K562 (cell line): Measurements from ENCODE around the gene CEP250. TPM values are rescaled to one million over a fixed set of nuclear protein-coding genes. Genes with fewer than 3 reads are reported as not detected.

ENCODE experiments used
- CCNT2 ChIP-seq: IDR thresholded peaks from 2 replicates; pipeline ENCODE4 v1.6.1; 2011; ENCODE audit warnings: borderline replicate concordance, low read depth, mild to moderate bottlenecking, moderate library complexity, mixed read lengths, low read length; ENCODE audit not compliant: insufficient read length; ENCODE audit errors: extremely low read depth
- DEAF1 ChIP-seq: fragments of 450-650 bp; formaldehyde crosslinking; IDR thresholded peaks from 2 replicates; pipeline ENCODE4 v1.4.0; 2020; ENCODE audit warnings: mild to moderate bottlenecking, moderate library complexity
- HDAC8 ChIP-seq: fragments of 450-650 bp; IDR thresholded peaks from 2 replicates; pipeline ENCODE4 v1.6.1; 2016; ENCODE audit warnings: mild to moderate bottlenecking, missing genetic modification characterization, moderate library complexity, missing compliant biosample characterization
- HMBOX1 ChIP-seq: sonication (generic); IDR thresholded peaks from 2 replicates; pipeline ENCODE4 v1.6.1; 2016
- LCOR ChIP-seq: sonication (generic); formaldehyde crosslinking; IDR thresholded peaks from 2 replicates; pipeline ENCODE4 v1.8.0; 2022; ENCODE audit warnings: mild to moderate bottlenecking, missing genetic modification reagents
- MIER1 ChIP-seq: fragments of 450-650 bp; IDR thresholded peaks from 2 replicates; pipeline ENCODE4 v1.6.1; 2016; ENCODE audit warnings: antibody characterized with exemption, mild to moderate bottlenecking, low read depth
- NONO ChIP-seq, 2 experiments: fragments of 200-400 bp in 1 of 2; fragments of 450-650 bp in 1 of 2; formaldehyde crosslinking in 1 of 2; IDR thresholded peaks; 2 replicates each; pipeline ENCODE4 v1.6.1; 2017; ENCODE audit warnings: low read depth in 2 of 2, mild to moderate bottlenecking in 2 of 2, moderate library complexity in 2 of 2, low read length in 1 of 2
- NR3C1 ChIP-seq: sonication (generic); formaldehyde crosslinking; IDR thresholded peaks from 2 replicates; pipeline ENCODE4 v1.8.1; 2022; ENCODE audit warnings: missing genetic modification reagents
- NUFIP1 ChIP-seq: fragments of 450-650 bp; IDR thresholded peaks from 2 replicates; pipeline ENCODE4 v1.6.1; 2018; ENCODE audit not compliant: partially characterized antibody
- RBM34 ChIP-seq: fragments of 200-400 bp; formaldehyde crosslinking; IDR thresholded peaks from 2 replicates; pipeline ENCODE4 v1.6.1; 2018; ENCODE audit warnings: low read length, borderline replicate concordance; ENCODE audit not compliant: insufficient read depth
- SMARCA4 ChIP-seq: fragments of 450-650 bp; IDR thresholded peaks from 2 replicates; pipeline ENCODE4 v1.6.1; 2016
- SMARCB1 ChIP-seq: IDR thresholded peaks from 2 replicates; pipeline ENCODE4 v1.6.1; 2011; ENCODE audit warnings: improper control_type of control experiment, low read depth; ENCODE audit not compliant: insufficient read length
- TCF7 ChIP-seq: sonication (generic); IDR thresholded peaks from 2 replicates; pipeline ENCODE4 v1.6.1; 2016; ENCODE audit warnings: antibody characterized with exemption, borderline replicate concordance
- WHSC1 ChIP-seq: IDR thresholded peaks from one replicate; pipeline ENCODE4 v1.6.1; 2012; ENCODE audit warnings: low read length, control low read depth, inconsistent platforms
- ZNF263 ChIP-seq: sonication (generic); formaldehyde crosslinking; IDR thresholded peaks from 2 replicates; pipeline ENCODE4 v1.8.0; 2022; ENCODE audit warnings: mild to moderate bottlenecking, missing genetic modification reagents, borderline replicate concordance
- ZNF695 ChIP-seq: fragments of 450-650 bp; formaldehyde crosslinking; IDR thresholded peaks from 2 replicates; pipeline ENCODE4 v1.4.0; 2020; ENCODE audit warnings: mild to moderate bottlenecking, moderate library complexity
- polyA plus RNA-seq, 8 experiments: library from polyadenylated mRNA; depleted of rRNA in 4 of 8; stranded (reverse) in 5 of 8; unstranded in 3 of 8; fragments of >200 nt; fragmentation: Nextera tagmentation in 2 of 8; fragmentation: Illumina TruSeq in 1 of 8; extraction: Ambion mirVana in 2 of 8; extraction: Trizol in 1 of 8; gene quantifications; 2 replicates each; pipeline versions ENCODE4 v1.2.1 to v1.2.3, GENCODE V29; 2011 to 2014; ENCODE audit warnings: inconsistent platforms in 1 of 8, missing spikeins in 1 of 8
- total RNA-seq, 7 experiments: library from RNA; depleted of rRNA in 6 of 7; stranded (reverse); fragments of >200 nt in 6 of 7; fragmentation: Illumina TruSeq in 2 of 7; extraction: Trizol in 2 of 7; gene quantifications; 2 replicates each; pipeline versions ENCODE4 v1.2.1 to v1.2.3, GENCODE V29; 2011 to 2021; ENCODE audit warnings: low replicate concordance in 1 of 7
- TF ChIP-seq, protein P1 (sequence below): fragments of 450-650 bp; formaldehyde crosslinking; IDR thresholded peaks from 2 replicates; pipeline ENCODE4 v1.4.0; 2020; ENCODE audit warnings: mild to moderate bottlenecking, moderate library complexity
- TF ChIP-seq, protein P2 (sequence below): fragments of 250-450 bp; sonication (Bioruptor Pico); IDR thresholded peaks from 2 replicates; pipeline ENCODE4 v1.4.0; 2020; ENCODE audit warnings: mild to moderate bottlenecking, moderate library complexity

The CEP250 gene
- total and polyA plus RNA-seq, 9 of the 15 experiments (the other 6 are each of a cell fraction or from before 2014, with no cell fraction given): 2.5 to 41.9 (median 20.5) TPM

DNA sequence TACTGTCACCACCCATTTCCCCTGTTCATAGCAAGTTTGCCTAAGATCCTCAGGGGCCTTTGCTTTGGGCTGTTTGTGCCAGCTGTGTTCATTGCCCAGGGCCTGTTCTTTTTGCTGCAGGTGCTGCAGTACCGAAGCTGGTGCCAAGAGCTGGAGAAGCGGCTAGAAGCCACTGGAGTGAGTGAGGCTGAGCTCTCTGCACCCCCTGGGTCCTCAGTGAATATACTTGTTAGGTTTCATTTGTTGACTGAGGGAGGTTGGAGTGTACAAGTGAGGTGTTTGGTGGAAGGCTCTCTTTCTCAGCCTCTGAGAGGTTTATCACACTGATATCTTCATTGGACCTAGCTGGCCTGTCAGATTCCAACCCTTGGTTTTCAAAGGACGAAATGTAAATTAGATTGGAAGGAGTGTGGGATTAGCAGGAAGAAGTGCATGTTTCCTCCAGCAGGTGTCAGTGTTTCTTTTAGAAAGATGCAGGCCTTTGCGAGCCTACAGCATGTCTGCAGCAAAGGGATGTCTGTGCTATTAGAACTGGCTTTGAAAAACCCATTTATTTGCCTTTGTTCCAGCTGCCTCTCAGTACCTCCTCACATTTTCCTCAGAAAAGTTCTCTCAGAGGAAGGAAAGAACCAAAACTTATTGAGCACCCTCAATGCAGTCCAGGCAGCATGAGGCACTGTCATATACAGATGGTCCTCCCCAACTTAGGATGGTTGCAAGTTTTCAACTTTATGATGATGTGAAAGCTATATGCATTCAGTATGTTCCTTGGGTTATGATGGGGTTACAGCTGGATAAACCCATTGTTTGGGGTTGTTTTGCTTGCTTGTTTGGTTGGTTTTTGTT, 8.3 kb downstream of the CEP250 start (continued):
- TF ChIP-seq, protein P1, sequence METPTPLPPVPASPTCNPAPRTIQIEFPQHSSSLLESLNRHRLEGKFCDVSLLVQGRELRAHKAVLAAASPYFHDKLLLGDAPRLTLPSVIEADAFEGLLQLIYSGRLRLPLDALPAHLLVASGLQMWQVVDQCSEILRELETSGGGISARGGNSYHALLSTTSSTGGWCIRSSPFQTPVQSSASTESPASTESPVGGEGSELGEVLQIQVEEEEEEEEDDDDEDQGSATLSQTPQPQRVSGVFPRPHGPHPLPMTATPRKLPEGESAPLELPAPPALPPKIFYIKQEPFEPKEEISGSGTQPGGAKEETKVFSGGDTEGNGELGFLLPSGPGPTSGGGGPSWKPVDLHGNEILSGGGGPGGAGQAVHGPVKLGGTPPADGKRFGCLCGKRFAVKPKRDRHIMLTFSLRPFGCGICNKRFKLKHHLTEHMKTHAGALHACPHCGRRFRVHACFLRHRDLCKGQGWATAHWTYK (CRISPR knock-in tag): no peak
- TF ChIP-seq DEAF1 (peak; percentile 23; the same call in 1 of the 2 replicates), LCOR (CRISPR knock-in tag) (no peak), CCNT2 (no peak), NUFIP1 (no peak), NR3C1 (CRISPR knock-in tag) (no peak), HMBOX1 (no peak), ZNF695 (CRISPR knock-in tag) (no peak), MIER1 (no peak), HDAC8 (no peak), RBM34 (no peak), ZNF263 (peak; percentile 25; the same call in 1 of the 2 replicates), NONO (IDR thresholded peaks at IDR 0.05; ENCODE audit: low read depth in 2 of 2, low read length in 1 of 2) (no peak), TCF7 (no peak), WHSC1 (no peak), SMARCA4 (peak; percentile 51; the same call in 1 of the 2 replicates), SMARCB1 (no peak)
- TF ChIP-seq, protein P2, sequence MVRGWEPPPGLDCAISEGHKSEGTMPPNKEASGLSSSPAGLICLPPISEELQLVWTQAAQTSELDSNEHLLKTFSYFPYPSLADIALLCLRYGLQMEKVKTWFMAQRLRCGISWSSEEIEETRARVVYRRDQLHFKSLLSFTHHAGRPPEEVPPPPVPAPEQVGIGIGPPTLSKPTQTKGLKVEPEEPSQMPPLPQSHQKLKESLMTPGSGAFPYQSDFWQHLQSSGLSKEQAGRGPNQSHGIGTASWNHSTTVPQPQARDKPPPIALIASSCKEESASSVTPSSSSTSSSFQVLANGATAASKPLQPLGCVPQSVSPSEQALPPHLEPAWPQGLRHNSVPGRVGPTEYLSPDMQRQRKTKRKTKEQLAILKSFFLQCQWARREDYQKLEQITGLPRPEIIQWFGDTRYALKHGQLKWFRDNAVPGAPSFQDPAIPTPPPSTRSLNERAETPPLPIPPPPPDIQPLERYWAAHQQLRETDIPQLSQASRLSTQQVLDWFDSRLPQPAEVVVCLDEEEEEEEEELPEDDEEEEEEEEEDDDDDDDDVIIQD (CRISPR knock-in tag): no peak
- TF ChIP-seq, all 486 proteins: peak for 12
